Measurements from ENCODE around the gene FBRSL1.

Gene FBRSL1

GRCh38 chr12:132545955-132546354, 56.0 kb downstream of the FBRSL1 start:
- Histone ChIP-seq H3K27me3 (ENCODE audit: insufficient read depth, poor library complexity, severe bottlenecking) (no peaks in the 10 kb centered on the region), H3K27ac (replicated peaks) (no peak overlapping the region), H3K4me3 (replicated peaks; ENCODE audit: insufficient read depth, low read length) (no peak overlapping the region)
- TF ChIP-seq CTCF (IDR thresholded peaks at IDR 0.05; ENCODE audit: insufficient read depth, low read length) (no peak), SPI1 (IDR thresholded peaks at IDR 0.05; ENCODE audit: borderline replicate concordance, low read depth) (no peak), GABPA (IDR thresholded peaks at IDR 0.05; ENCODE audit: low read depth) (no peak), REST (IDR thresholded peaks at IDR 0.05; ENCODE audit: insufficient replicate concordance, low read depth) (no peak), POLR2AphosphoS5 (IDR thresholded peaks at IDR 0.05; ENCODE audit: low read depth) (no peak)
- DNase-seq (ENCODE audit: low read depth in 1 of 2, low spot score in 1 of 2) = no peak

GRCh38 chr12:132546647-132547046, 56.7 kb downstream of the FBRSL1 start:
- no peak for DNase-seq (ENCODE audit: low read depth in 1 of 2, low spot score in 1 of 2)
- H3K27me3 ChIP-seq (ENCODE audit: insufficient read depth, poor library complexity, severe bottlenecking) = no peaks in the 10 kb centered on the region
- H3K4me3 ChIP-seq (replicated peaks; ENCODE audit: insufficient read depth, low read length) = no peak overlapping the region
- H3K27ac ChIP-seq (replicated peaks) = no peak overlapping the region
- TF ChIP-seq CTCF (IDR thresholded peaks at IDR 0.05; ENCODE audit: insufficient read depth, low read length) (no peak), POLR2AphosphoS5 (IDR thresholded peaks at IDR 0.05; ENCODE audit: low read depth) (no peak), SPI1 (IDR thresholded peaks at IDR 0.05; ENCODE audit: borderline replicate concordance, low read depth) (no peak), GABPA (IDR thresholded peaks at IDR 0.05; ENCODE audit: low read depth) (no peak), REST (IDR thresholded peaks at IDR 0.05; ENCODE audit: insufficient replicate concordance, low read depth) (no peak)

GRCh38 chr12:132547205-132547740, 57.3 kb downstream of the FBRSL1 start:
- TF ChIP-seq CTCF (IDR thresholded peaks at IDR 0.05; ENCODE audit: insufficient read depth, low read length) = no peak
- no peak for TF ChIP-seq SPI1 (IDR thresholded peaks at IDR 0.05; ENCODE audit: borderline replicate concordance, low read depth)
- TF ChIP-seq GABPA (IDR thresholded peaks at IDR 0.05; ENCODE audit: low read depth) = no peak
- TF ChIP-seq REST (IDR thresholded peaks at IDR 0.05; ENCODE audit: insufficient replicate concordance, low read depth) = no peak
- TF ChIP-seq POLR2AphosphoS5 (IDR thresholded peaks at IDR 0.05; ENCODE audit: low read depth) = no peak
- Histone ChIP-seq H3K27ac (replicated peaks) (no peak overlapping the region), H3K27me3 (ENCODE audit: insufficient read depth, poor library complexity, severe bottlenecking) (no peaks in the 10 kb centered on the region), H3K4me3 (replicated peaks; ENCODE audit: insufficient read depth, low read length) (no peak overlapping the region)
- no peak for DNase-seq (ENCODE audit: low read depth in 1 of 2, low spot score in 1 of 2)

Data from HL-60 (cell line).